HG03439 (cell line): ENCODE data around the gene DHDH.
"Not testable (repeated sequence)": the region's sequence is repeated elsewhere in the genome, so short reads cannot be mapped to it uniquely, and the experiment has no call there.

Source experiments
- ATAC-seq: cut with Tn5 transposase; IDR thresholded peaks from one replicate; pipeline ENCODE4 v1.9.1; 2021; ENCODE audit warnings: mild to moderate bottlenecking, moderate library complexity; ENCODE audit not compliant: unreplicated experiment

DHDH gene

GRCh38 chr19:48933382-48933932 lies at the start of gene DHDH:
Gene DHDH, plus strand, starts transcription at chr19:48933699. Its CDS starts 23 bp downstream, at chr19:48933722.
- ATAC-seq: peak; percentile 63

DNA sequence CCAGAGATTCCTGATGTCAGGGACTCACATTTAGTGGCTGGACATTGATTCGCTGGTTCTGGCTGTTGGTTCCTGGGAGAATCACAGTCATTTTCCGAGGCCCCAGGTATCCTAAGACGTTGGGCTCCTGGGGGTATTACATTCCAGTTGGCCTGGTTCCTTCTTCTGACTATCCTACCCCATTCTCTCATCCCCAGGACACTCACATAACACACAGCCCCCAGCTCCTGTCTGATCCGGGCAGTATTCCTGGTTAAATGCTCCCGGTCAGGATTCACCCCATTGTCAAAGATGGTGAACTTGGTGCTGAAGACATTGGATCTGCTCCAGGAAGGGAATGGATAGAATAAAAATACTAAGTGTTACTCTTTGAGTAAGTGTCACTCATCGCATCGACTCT lies 49.8 kb upstream of the DHDH start:
- ATAC-seq: no peak

DNA sequence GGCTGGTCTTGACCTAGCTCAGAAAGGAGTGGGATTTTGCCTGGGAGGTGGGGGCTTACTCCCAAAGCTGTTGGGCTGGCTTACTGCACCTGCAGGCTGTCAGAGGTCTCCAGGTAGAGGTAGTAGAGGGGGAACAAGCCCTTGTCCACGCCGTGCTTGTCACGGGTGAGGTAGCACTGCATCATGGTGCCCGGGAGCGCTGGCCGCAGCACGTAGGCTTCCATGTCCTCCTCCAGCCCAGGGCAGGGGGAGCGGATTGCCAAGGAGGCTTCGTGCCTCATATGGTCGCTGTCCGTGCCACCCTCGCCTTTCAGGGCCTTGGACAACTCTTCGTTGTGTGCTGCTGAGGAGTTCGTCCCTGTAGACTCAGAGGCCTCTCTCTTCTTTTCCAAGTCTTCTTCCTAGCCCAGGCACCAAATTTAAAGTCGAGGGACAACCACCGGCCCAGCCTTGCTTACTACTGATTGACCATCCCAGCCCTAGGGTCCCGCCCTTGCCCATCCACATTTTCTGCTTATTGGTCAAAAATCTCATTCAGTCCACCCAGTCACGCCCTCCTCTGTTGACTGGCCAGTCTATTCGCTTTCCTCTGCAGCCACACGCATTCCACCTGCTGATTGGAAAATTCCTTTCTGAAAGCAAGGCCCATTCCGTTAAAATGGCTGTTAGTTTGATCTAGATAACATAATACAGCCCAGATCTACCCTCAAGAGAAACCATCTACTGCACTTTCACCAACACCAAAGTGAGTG lies 45.5 kb upstream of the DHDH start:
- no peak for ATAC-seq

GRCh38 chr19:48889496-48889895 lies 44.0 kb upstream of the DHDH start:
- ATAC-seq: not testable (repeated sequence)

- ATAC-seq: no peak
Measured at GRCh38 chr19:48890551-48890950, 42.9 kb upstream of the DHDH start.

- ATAC-seq: no peak
Measured at GRCh38 chr19:48895226-48895625, 38.3 kb upstream of the DHDH start.

- ATAC-seq: no peak
Measured at GRCh38 chr19:48896191-48896720, 37.2 kb upstream of the DHDH start.

DNA sequence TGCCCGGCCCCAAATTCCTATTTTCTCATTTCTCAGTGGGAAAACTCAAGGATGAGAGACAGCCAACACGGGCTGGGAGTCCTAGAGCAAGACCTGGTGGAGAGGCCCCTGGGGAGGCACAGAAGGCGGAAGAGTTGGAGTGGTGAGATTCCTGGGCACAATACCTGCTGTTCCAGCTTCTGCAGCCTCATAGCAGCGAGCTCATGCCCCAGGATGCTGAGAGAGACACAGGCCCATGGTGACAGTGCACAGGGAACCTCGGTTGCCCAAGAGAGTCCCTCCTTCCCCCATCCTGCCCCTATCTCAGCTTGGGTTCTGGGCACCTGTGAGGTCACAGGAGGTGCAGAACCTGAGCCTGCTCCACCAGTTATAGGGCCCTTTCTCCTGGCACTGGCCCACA lies 36.3 kb upstream of the DHDH start:
- no peak for ATAC-seq

GRCh38 chr19:48899386-48899749 lies 34.1 kb upstream of the DHDH start:
- ATAC-seq: not testable (repeated sequence)

GRCh38 chr19:48899781-48900476 lies 33.6 kb upstream of the DHDH start, which contains the start of gene NUCB1:
Gene NUCB1, plus strand, starts transcription at chr19:48900312. Its CDS starts 485 bp downstream, at chr19:48900797.
- ATAC-seq: peak; percentile 80

DNA sequence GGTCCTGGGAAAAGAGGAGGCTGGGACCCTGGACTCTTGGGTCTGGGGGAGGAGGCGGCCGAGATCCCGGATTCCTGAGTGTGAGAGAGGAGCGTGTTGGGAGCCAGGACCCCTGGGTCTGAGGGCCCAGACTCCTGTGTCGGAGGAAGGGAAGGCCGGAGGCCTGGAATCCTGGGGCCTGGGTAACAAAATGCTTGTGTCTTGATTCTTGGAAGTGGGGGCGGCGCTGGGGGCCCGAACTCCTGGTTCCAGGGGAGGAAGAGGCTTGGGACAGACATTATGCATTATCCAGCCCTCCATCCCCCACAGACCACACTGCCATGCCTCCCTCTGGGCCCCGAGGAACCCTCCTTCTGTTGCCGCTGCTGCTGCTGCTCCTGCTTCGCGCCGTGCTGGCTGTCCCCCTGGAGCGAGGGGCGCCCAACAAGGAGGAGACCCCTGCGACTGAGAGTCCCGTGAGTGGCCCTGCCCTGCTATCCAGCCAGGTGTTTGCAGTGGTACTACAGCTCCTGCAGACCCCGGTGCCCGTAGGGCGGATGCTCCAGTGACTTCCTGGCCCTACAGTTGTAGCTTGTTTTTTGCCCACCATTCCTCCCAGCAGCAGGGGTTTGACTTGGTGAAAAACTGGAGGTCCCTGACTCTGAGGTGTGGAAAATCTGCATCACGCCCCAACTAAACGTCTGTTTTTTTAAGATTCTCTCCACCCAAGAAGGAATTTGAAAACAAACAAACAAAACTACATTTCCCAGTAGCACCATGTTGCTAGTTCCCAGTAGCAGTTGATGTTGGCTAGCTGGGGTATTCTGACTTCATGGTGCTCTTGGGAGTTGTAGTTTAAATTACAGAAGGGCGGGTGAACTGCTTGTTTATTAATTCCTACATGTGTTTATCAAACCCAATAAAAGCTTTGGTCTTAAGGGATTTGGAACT lies 32.8 kb upstream of the DHDH start:
- ATAC-seq: no peak

DNA sequence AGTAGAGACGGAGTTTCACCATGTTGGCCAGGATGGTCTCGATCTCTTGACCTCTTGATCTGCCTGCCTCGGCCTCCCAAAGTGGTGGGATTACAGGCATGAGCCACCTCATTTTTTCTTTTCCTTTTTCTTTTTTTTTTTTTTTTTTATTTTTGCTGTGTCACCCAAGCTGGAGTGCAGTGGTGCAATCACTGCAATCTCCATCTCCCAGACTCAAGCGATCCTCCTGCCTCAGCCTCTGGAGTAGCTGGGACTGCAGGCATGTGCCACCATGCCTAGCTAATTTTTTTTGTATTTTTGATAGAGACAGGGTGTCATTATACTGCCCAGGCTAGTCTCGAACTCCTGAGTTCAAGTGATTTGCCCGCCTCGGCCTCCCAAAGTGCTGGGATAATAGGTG lies 31.2 kb upstream of the DHDH start:
- ATAC-seq: not testable (repeated sequence)

GRCh38 chr19:48903788-48904187 lies 29.7 kb upstream of the DHDH start:
- not testable (repeated sequence) for ATAC-seq

DNA sequence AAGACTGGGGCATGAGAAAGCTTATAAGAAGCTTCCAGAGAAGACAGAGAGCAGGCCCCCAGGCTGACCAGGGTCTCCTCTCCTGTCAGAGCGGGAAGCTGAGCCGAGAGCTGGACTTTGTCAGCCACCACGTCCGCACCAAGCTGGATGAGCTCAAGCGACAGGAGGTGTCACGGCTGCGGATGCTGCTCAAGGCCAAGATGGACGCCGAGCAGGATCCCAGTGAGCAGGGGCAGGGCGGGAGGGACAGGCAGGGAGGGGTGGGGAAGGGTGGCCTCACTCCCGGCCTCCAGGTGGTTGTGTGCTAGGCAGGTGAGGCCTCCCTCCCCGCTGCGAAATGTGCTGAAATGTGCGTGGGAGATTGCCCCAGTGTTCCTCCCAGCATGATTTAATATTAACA lies 27.8 kb upstream of the DHDH start:
- ATAC-seq: no peak

DNA sequence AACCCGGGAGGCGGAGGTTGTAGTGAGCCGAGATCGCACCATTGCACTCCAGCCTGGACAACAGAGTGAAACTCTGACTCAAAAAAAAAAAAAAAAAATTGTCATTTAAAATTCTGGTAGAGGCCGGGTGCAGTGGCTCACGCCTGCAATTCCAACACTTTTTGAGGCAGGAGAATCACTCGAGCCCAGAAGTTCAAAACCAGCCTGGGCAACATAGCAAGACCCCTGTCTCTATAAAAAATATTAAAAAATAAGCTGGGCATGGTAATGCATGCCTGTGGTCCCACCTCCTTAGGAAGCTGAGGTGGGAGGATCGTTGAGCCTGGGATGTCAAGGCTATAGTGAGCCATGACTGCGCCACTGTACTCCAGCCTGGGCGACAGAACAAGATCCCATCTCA lies 27.2 kb upstream of the DHDH start:
- ATAC-seq: no peak

DNA sequence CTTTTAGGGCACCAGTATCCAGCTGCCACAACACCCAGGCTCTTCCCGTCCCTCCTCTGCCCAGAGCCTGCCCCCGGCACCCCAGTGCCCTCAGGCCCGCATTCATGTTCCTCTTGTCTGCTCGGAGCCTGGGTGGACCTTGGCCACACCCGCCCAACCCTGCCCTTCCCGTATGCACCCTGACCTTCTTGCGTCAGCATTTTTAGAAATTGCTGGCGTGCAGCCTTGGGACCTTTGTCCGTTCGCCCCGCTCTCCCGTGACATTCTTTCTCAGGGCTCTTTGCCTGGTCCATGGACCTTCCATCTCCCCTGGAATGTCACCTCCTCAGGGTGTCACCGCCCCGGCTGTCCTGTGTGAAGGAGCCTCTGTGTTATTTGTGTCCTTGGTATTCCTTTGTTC lies 25.8 kb upstream of the DHDH start:
- ATAC-seq: no peak

- ATAC-seq: not testable (repeated sequence)
Measured at GRCh38 chr19:48909424-48910077, 23.9 kb upstream of the DHDH start.

GRCh38 chr19:48910803-48911202 lies 22.7 kb upstream of the DHDH start:
- no peak for ATAC-seq

- no peak for ATAC-seq
Measured at GRCh38 chr19:48913114-48913889, 20.2 kb upstream of the DHDH start.
